IMR-90 (cell line): ENCODE data around the gene SLC25A38. TPM values are rescaled to one million over a fixed set of nuclear protein-coding genes. Genes with fewer than 3 reads are reported as not detected.

ENCODE experiments used
- ATAC-seq: fragments of 200-7000 bp; cut with Tn5 transposase; 2 replicates; pipeline ENCODE4 v1.9.1; 2020; ENCODE audit warnings: low read depth, mild to moderate bottlenecking, moderate library complexity
- BruUV-seq: library from RNA; stranded (reverse); fragments of 400-500 nt; replicated peaks from 2 replicates; lab custom pipeline; 2021; lab: Mats Ljungman, UMichigan
- CTCF ChIA-PET: fragments of 300-600 bp; formaldehyde crosslinking; extraction: SDS; loops from one replicate; lab custom pipeline; 2021; ENCODE audit warnings: antibody characterized with exemption; lab: Yijun Ruan, JAX
- POLR2A ChIA-PET: fragments of 300-600 bp; sonication (Branson Sonifier 250); formaldehyde crosslinking; loops from one replicate; lab custom pipeline; 2022; ENCODE audit warnings: antibody characterized with exemption; ENCODE audit not compliant: unreplicated experiment; lab: Charles Lee
- DNase-seq: peaks from one replicate; pipeline ENCODE4 v3.0.0; 2013
- H2AFZ ChIP-seq: replicated peaks from 2 replicates; pipeline ENCODE3; 2013; ENCODE audit warnings: low read length, mild to moderate bottlenecking; ENCODE audit not compliant: poor library complexity
- H2AK5ac ChIP-seq: 2 replicates; pipeline ENCODE4 v1.6.1; 2013; ENCODE audit warnings: low read depth, low read length, inconsistent platforms
- H2AK9ac ChIP-seq: replicated peaks from 2 replicates; pipeline ENCODE3; 2013; ENCODE audit warnings: mild to moderate bottlenecking, low read depth, low read length, moderate library complexity; ENCODE audit not compliant: poor library complexity
- H2BK120ac ChIP-seq: 2 replicates; pipeline ENCODE4 v1.6.1; 2013; ENCODE audit warnings: low read depth, low read length, inconsistent platforms
- H2BK15ac ChIP-seq: 3 replicates; pipeline ENCODE4 v1.6.1; 2013; ENCODE audit warnings: low read depth, low read length, inconsistent platforms
- H2BK20ac ChIP-seq: 2 replicates; pipeline ENCODE4 v1.6.1; 2013; ENCODE audit warnings: low read depth, mild to moderate bottlenecking, inconsistent platforms, low read length, moderate library complexity
- H2BK5ac ChIP-seq: 2 replicates; pipeline ENCODE4 v1.6.1; 2013; ENCODE audit warnings: mild to moderate bottlenecking, low read depth, low read length, inconsistent platforms; ENCODE audit not compliant: poor library complexity, severe bottlenecking
- H3K14ac ChIP-seq: replicated peaks from 2 replicates; pipeline ENCODE4 v1.6.1; 2013; ENCODE audit warnings: low read depth, low read length, inconsistent platforms
- H3K18ac ChIP-seq: 2 replicates; pipeline ENCODE4 v1.6.1; 2013; ENCODE audit warnings: low read depth, low read length, control low read depth
- H3K23ac ChIP-seq: 2 replicates; pipeline ENCODE4 v1.6.1; 2013; ENCODE audit warnings: low read depth, low read length, inconsistent platforms
- H3K27ac ChIP-seq: 2 replicates; pipeline ENCODE4 v1.5.1; 2013; ENCODE audit warnings: mild to moderate bottlenecking, control low read depth, low read length; ENCODE audit not compliant: insufficient read depth
- H3K27me3 ChIP-seq: 2 replicates; pipeline ENCODE4 v1.6.1; 2013; ENCODE audit warnings: low read length; ENCODE audit not compliant: control insufficient read depth, insufficient read depth
- H3K36me3 ChIP-seq: 2 replicates; pipeline ENCODE4 v1.6.1; 2013; ENCODE audit warnings: low read length, mixed read lengths; ENCODE audit not compliant: control insufficient read depth, insufficient read depth
- H3K4ac ChIP-seq: 2 replicates; pipeline ENCODE4 v1.6.1; 2013; ENCODE audit warnings: low read depth, low read length, inconsistent platforms
- H3K4me1 ChIP-seq: 2 replicates; pipeline ENCODE4 v1.6.1; 2013; ENCODE audit warnings: low read length, mixed read lengths; ENCODE audit not compliant: control insufficient read depth, insufficient read depth
- H3K4me2 ChIP-seq: 2 replicates; pipeline ENCODE4 v1.6.1; 2013; ENCODE audit warnings: low read depth, mild to moderate bottlenecking, control low read depth, low read length, moderate library complexity
- H3K4me3 ChIP-seq: 2 replicates; pipeline ENCODE4 v1.5.1; 2013; ENCODE audit warnings: low read depth, mild to moderate bottlenecking, control low read depth, low read length, moderate library complexity; ENCODE audit not compliant: insufficient read depth
- H3K56ac ChIP-seq: 2 replicates; pipeline ENCODE4 v1.6.1; 2013; ENCODE audit warnings: low read length, inconsistent platforms; ENCODE audit not compliant: insufficient read depth; ENCODE audit errors: extremely low read depth
- H3K79me1 ChIP-seq, 2 experiments: 2 replicates each; pipeline ENCODE4 v1.6.1; 2013; ENCODE audit warnings: low read length in 2 of 2, inconsistent platforms in 1 of 2, low read depth in 1 of 2
- H3K9ac ChIP-seq: 2 replicates; pipeline ENCODE4 v1.6.1; 2013; ENCODE audit warnings: low read depth, low read length, control low read depth
- H3K9me1 ChIP-seq: 2 replicates; pipeline ENCODE4 v1.6.1; 2013; ENCODE audit warnings: low read length, inconsistent platforms; ENCODE audit not compliant: insufficient read depth
- H3K9me3 ChIP-seq: 2 replicates; pipeline ENCODE4 v1.6.1; 2013; ENCODE audit warnings: low read length; ENCODE audit not compliant: control insufficient read depth, insufficient read depth
- H4K20me1 ChIP-seq: 2 replicates; pipeline ENCODE4 v1.6.1; 2013; ENCODE audit warnings: low read length, inconsistent platforms; ENCODE audit not compliant: insufficient read depth
- H4K5ac ChIP-seq: 2 replicates; pipeline ENCODE4 v1.6.1; 2013; ENCODE audit warnings: mild to moderate bottlenecking, low read depth, low read length, control low read depth
- H4K8ac ChIP-seq, 2 experiments: 2 replicates each; pipeline ENCODE4 v1.6.1; 2013; ENCODE audit warnings: low read depth in 2 of 2, low read length in 2 of 2, control low read depth in 1 of 2, inconsistent platforms in 1 of 2
- H4K91ac ChIP-seq: 2 replicates; pipeline ENCODE4 v1.6.1; 2013; ENCODE audit warnings: low read depth, low read length, inconsistent platforms; ENCODE audit not compliant: insufficient read depth
- BHLHE40 ChIP-seq: fragments of 150-350 bp; IDR thresholded peaks from 2 replicates; pipeline ENCODE4 v1.6.1; 2016; ENCODE audit warnings: mild to moderate bottlenecking, low read depth, low read length
- CEBPB ChIP-seq: IDR thresholded peaks from 2 replicates; pipeline ENCODE4 v1.6.1; 2012; ENCODE audit warnings: low read depth, low read length, improper control_type of control experiment
- ELK1 ChIP-seq: fragments of 150-350 bp; IDR thresholded peaks from 2 replicates; pipeline ENCODE4 v1.6.1; 2016; ENCODE audit warnings: low read depth, mild to moderate bottlenecking, low read length, moderate library complexity, borderline replicate concordance
- MAZ ChIP-seq: IDR thresholded peaks from 2 replicates; pipeline ENCODE4 v1.6.1; 2012; ENCODE audit warnings: low read depth, mild to moderate bottlenecking, low read length, improper control_type of control experiment, moderate library complexity, borderline replicate concordance
- NFE2L2 ChIP-seq: fragments of 150-350 bp; IDR thresholded peaks from 2 replicates; pipeline ENCODE4 v1.6.1; 2016; ENCODE audit warnings: low read depth, mild to moderate bottlenecking, low read length
- POLR2A ChIP-seq: IDR thresholded peaks from 2 replicates; pipeline ENCODE4 v1.6.1; 2012; ENCODE audit warnings: mild to moderate bottlenecking, low read depth, low read length
- RFX5 ChIP-seq: IDR thresholded peaks from 2 replicates; pipeline ENCODE4 v1.8.0; 2012; ENCODE audit warnings: low read depth, mild to moderate bottlenecking, low read length, moderate library complexity
- SMC3 ChIP-seq: fragments of 150-350 bp; IDR thresholded peaks from 2 replicates; pipeline ENCODE4 v1.6.1; 2016; ENCODE audit warnings: low read depth, mild to moderate bottlenecking, antibody characterized with exemption, low read length, moderate library complexity
- WGBS, 2 experiments: methylation state at CpG; one replicate each; pipeline versions ENCODE4 v1.1.5 to v1.1.7; 2013; ENCODE audit warnings: missing lambda C conversion rate in 2 of 2; ENCODE audit not compliant: insufficient read length in 1 of 2; ENCODE audit errors: extremely low coverage in 2 of 2; 5-methylcytosine and 5-hydroxymethylcytosine counted together
- dilution Hi-C: fragments of 300-500 bp; cut with HindIII; formaldehyde crosslinking; loops from one replicate; pipeline ENCODE4 v1.14.3; 2018; ENCODE audit warnings: low sequenced_read_pairs; ENCODE audit not compliant: unreplicated experiment
- in situ Hi-C: fragments of 300-500 bp; cut with MboI; formaldehyde crosslinking; loops from 3 replicates; pipeline ENCODE4 v1.14.3; 2019; ENCODE audit warnings: low sequenced_read_pairs, inconsistent platforms, mixed read lengths
- intact Hi-C: fragments of 100-400 bp; cut with micrococcal nuclease; formaldehyde crosslinking; loops from 2 replicates; pipeline ENCODE4 v1.10.0; 2022
- polyA plus RNA-seq, 3 experiments: library from polyadenylated mRNA; depleted of rRNA; stranded (reverse); fragments of >200 nt; gene quantifications; 2 replicates each; pipeline ENCODE4 v1.2.3, GENCODE V29; 2012; ENCODE audit warnings: low replicate concordance in 1 of 3
- total RNA-seq: library from RNA; depleted of rRNA; stranded (reverse); fragments of >200 nt; gene quantifications from 2 replicates; pipeline ENCODE4 v1.2.3, GENCODE V29; 2012

Gene SLC25A38
- total and polyA plus RNA-seq, 2 of the 4 experiments (the other 2 are of a cell fraction), result 17.4 to 22.6 TPM

- Histone ChIP-seq H3K18ac (no peak overlapping the region), H2AFZ (no peak overlapping the region), H2AK5ac (no peak overlapping the region), H3K4me1 (peaks cover 4% of the 10 kb centered on the region; the same call in 1 of the 2 replicates), H3K9me1 (peaks cover 17% of the 10 kb centered on the region; the same call in 1 of the 2 replicates), H3K79me1 (peaks cover 23 to 53% of the 10 kb centered on the region in 2 experiments), H3K36me3 (peaks cover 20% of the 10 kb centered on the region), H3K23ac (no peak overlapping the region), H4K20me1 (peaks cover 29% of the 10 kb centered on the region), H3K4ac (no peak overlapping the region), H2BK5ac (no peak overlapping the region), H3K27me3 (no peaks in the 10 kb centered on the region), H3K9me3 (no peaks in the 10 kb centered on the region), H4K91ac (no peak overlapping the region), H4K5ac (no peak overlapping the region), H2AK9ac (no peak overlapping the region), H3K4me3 (no peak overlapping the region), H3K4me2 (no peak overlapping the region), H2BK120ac (no peak overlapping the region), H3K14ac (no peak overlapping the region), H2BK20ac (no peak overlapping the region), H2BK15ac (no peak overlapping the region), H3K27ac (no peak overlapping the region), H3K9ac (no peak overlapping the region), H4K8ac (no peak overlapping the region), H3K56ac (no peak overlapping the region)
- CTCF ChIA-PET, result no interaction called here
- no peak for TF ChIP-seq NFE2L2
- no peak for TF ChIP-seq POLR2A
- TF ChIP-seq CEBPB, result no peak
- TF ChIP-seq MAZ, result no peak
- no peak for TF ChIP-seq BHLHE40
- TF ChIP-seq SMC3, result no peak
- no peak for TF ChIP-seq RFX5
- TF ChIP-seq ELK1, result no peak
- no peak for ATAC-seq
- no CpG with 5 or more reads among the region's 4 CpGs for WGBS, 2 experiments
- dilution Hi-C loops (no loop called here), intact Hi-C loops (no loop called here), in situ Hi-C loops (no loop called here)
- POLR2A ChIA-PET, result no interaction called here
- no TSS peak for BruUV-seq
- DNase-seq, result no peak
These were observed 7.0 kb downstream of the SLC25A38 start for GRCh38 chr3:39390181-39390580.
